Measurements from ENCODE around the gene XCR1. TPM values are rescaled to one million over a fixed set of nuclear protein-coding genes. Genes with fewer than 3 reads are reported as not detected.

The XCR1 gene
- total RNA-seq, 1 donor from 2014 or later = not detected

- no peaks in the 10 kb centered on the region for H3K9me3 Mint-ChIP-seq
Measured at GRCh38 chr3:46017720-46018119, 9.6 kb downstream of the XCR1 start.

DNA sequence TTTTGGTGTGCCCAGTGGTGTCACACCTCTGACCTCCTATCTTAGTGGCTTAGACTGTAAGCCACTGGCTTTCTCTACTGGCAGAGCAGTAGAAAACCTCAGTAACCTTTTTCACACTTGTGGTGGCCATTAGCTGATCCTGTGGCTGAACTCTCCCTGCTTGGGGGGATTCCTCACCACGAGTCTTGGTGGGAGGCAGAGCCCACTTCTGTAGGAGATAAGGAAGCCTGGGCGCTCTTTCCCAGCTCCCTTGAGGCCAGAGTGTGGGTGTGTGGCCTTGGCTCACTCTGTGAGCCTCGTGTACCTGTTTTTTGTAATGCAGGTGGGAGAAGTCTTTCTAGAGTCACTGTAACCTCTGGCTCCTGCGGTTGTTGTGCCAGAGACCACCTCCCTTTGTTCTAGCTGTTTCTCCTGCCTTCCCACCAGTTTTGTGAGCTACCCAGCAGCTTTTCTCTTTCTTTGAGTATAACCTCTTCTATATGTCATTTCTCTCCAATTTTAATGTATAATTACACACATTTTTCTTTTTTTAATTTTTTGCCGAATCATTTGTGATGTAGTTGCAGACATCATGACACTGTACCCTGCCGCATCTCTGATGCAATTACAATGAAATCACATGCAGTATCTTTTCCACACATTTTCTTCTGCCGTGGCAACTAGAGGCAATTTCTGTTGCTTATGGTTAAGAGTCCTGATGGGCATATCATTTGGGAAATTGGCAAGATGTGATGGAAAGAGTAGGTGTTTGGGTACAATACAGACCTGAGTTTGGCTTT is 13.8 kb downstream of the XCR1 start:
- DNase-seq (no peak), ATAC-seq (ENCODE audit: low read depth) (no peak)
- intact Hi-C loops (cut with micrococcal nuclease) = no loop called here
- H3K36me3 Mint-ChIP-seq (ENCODE audit: low read depth) = no peaks in the 10 kb centered on the region
- peaks cover 3% of the 10 kb centered on the region for H3K27me3 Mint-ChIP-seq
- no peaks in the 10 kb centered on the region for H3K9me3 Mint-ChIP-seq
- ChIA-PET POLR2A (interaction anchor here (0.6 kb wide), 1 partner anchor 33 kb away, joined by 3 read pairs; no protein-coding TSS in a partner anchor), CTCF (no interaction called here)
- H3K4me3 Mint-ChIP-seq = no peak overlapping the region
- H3K4me1 Mint-ChIP-seq = no peaks in the 10 kb centered on the region
- TF ChIP-seq, protein P1, sequence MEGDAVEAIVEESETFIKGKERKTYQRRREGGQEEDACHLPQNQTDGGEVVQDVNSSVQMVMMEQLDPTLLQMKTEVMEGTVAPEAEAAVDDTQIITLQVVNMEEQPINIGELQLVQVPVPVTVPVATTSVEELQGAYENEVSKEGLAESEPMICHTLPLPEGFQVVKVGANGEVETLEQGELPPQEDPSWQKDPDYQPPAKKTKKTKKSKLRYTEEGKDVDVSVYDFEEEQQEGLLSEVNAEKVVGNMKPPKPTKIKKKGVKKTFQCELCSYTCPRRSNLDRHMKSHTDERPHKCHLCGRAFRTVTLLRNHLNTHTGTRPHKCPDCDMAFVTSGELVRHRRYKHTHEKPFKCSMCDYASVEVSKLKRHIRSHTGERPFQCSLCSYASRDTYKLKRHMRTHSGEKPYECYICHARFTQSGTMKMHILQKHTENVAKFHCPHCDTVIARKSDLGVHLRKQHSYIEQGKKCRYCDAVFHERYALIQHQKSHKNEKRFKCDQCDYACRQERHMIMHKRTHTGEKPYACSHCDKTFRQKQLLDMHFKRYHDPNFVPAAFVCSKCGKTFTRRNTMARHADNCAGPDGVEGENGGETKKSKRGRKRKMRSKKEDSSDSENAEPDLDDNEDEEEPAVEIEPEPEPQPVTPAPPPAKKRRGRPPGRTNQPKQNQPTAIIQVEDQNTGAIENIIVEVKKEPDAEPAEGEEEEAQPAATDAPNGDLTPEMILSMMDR (IDR thresholded peaks at IDR 0.05) = no peak
- H3K27ac Mint-ChIP-seq = no peak overlapping the region

More at GRCh38 chr3:46017720-46018119, 9.6 kb downstream of the XCR1 start:
- DNase-seq (no peak), ATAC-seq (ENCODE audit: low read depth) (no peak)
- no peak overlapping the region for H3K27ac Mint-ChIP-seq
- no peaks in the 10 kb centered on the region for H3K36me3 Mint-ChIP-seq (ENCODE audit: low read depth)
- TF ChIP-seq, protein P1 (IDR thresholded peaks at IDR 0.05) = no peak
- H3K4me1 Mint-ChIP-seq = no peaks in the 10 kb centered on the region
- ChIA-PET POLR2A (no interaction called here), CTCF (no interaction called here)
- no peak overlapping the region for H3K4me3 Mint-ChIP-seq
- peaks cover 3% of the 10 kb centered on the region for H3K27me3 Mint-ChIP-seq
- intact Hi-C loops (cut with micrococcal nuclease) = no loop called here

DNA sequence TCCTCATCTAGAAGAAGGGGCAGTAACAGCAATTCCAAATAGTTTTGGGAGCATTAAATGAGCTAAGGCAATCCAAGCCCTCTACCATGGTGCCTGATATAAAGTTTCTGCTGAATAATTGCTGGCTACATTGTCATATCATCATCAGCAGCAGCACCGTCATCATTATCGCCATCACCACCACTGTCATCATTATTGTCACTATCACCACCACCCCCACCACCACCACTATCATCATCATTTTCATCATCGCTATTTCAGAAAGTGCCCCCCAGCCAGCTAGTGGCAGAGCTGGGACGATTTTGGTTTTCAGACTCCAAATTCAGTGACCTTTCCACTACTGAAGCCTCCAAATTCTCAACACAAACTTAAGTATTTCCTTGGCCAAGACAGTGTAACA is 15.0 kb downstream of the XCR1 start:
- no peaks in the 10 kb centered on the region for H3K4me1 Mint-ChIP-seq
- ATAC-seq (ENCODE audit: low read depth) (no peak), DNase-seq (no peak)
- H3K36me3 Mint-ChIP-seq (ENCODE audit: low read depth) = no peaks in the 10 kb centered on the region
- H3K27ac Mint-ChIP-seq = no peak overlapping the region
- intact Hi-C loops (cut with micrococcal nuclease) = no loop called here
- TF ChIP-seq, protein P1 (IDR thresholded peaks at IDR 0.05) = no peak
- POLR2A ChIA-PET = no interaction called here
- H3K27me3 Mint-ChIP-seq = peaks cover 5% of the 10 kb centered on the region
- H3K4me3 Mint-ChIP-seq = no peak overlapping the region
- CTCF ChIA-PET = no interaction called here
- H3K9me3 Mint-ChIP-seq = no peaks in the 10 kb centered on the region

DNA sequence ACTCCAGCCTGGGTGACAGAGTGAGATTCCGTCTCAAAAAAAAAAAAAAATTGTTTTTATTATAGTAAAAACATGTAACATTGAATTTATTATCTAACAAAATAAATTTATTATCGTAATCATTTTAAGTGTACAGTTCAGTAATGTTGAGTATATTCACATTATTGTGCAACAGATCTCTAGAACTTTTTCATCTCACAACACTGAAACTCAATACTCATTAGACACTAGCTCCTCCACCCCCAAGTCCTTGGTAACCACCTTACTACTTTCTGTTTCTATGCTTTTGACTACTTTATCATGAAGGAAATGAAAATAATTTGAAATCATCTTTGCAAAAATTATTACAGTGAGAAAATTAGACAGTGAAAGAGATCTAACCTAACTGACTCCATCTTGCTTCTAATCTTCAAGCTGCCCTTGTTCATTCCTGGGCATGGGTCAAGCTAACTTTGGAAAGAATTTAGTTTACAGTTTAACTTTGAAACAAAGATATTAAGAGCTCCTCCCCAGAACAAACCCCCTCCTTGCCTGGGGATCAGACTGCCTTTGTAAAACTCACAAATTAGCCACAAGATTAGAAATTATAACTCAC is 16.7 kb downstream of the XCR1 start:
- Mint-ChIP-seq H3K4me1 (no peaks in the 10 kb centered on the region), H3K27me3 (peaks cover 5% of the 10 kb centered on the region), H3K9me3 (no peaks in the 10 kb centered on the region), H3K36me3 (ENCODE audit: low read depth) (no peaks in the 10 kb centered on the region), H3K27ac (no peak overlapping the region), H3K4me3 (no peak overlapping the region)
- DNase-seq (no peak), ATAC-seq (ENCODE audit: low read depth) (no peak)
- ChIA-PET CTCF (no interaction called here), POLR2A (no interaction called here)
- TF ChIP-seq, protein P1 (IDR thresholded peaks at IDR 0.05) = no peak
- intact Hi-C loops (cut with micrococcal nuclease) = no loop called here

DNA sequence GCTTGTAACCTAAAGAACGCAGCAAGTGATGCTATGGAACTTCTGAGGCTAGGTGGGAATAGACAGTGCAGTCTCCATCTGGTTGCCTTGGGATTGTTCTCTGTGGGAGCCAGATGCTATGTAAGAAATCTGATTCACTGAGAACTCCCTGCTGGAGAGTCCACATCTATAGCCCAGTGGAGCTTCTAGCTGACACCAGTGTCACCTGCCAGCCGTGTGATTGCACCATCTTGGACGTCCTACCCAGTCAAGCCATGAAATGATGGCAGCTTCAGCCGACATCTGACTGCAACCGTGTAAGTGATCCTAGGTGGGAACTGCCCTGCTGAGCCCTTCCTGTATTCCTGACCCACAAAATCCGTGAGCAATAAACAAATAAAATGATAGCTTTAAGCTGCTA is 19.2 kb downstream of the XCR1 start:
- Mint-ChIP-seq H3K36me3 (ENCODE audit: low read depth) (no peaks in the 10 kb centered on the region), H3K4me1 (no peaks in the 10 kb centered on the region), H3K27ac (no peak overlapping the region), H3K27me3 (peaks cover 2% of the 10 kb centered on the region), H3K4me3 (no peak overlapping the region), H3K9me3 (no peaks in the 10 kb centered on the region)
- no peak for DNase-seq
- TF ChIP-seq, protein P1 (IDR thresholded peaks at IDR 0.05) = no peak
- no peak for ATAC-seq (ENCODE audit: low read depth)
- intact Hi-C loops (cut with micrococcal nuclease) = no loop called here
- ChIA-PET CTCF (no interaction called here), POLR2A (no interaction called here)
